NB4 (cell line): Measurements from ENCODE around the gene NEUROG1.

Experiments used
- CTCF ChIP-seq: IDR thresholded peaks from one replicate; pipeline ENCODE4 v1.5.1; 2012; ENCODE audit warnings: low read depth, low read length
- POLR2A ChIP-seq: IDR thresholded peaks from 2 replicates; pipeline ENCODE4 v1.6.1; 2011; ENCODE audit warnings: mild to moderate bottlenecking; ENCODE audit not compliant: insufficient read length; ENCODE audit errors: extremely low read depth

- TF ChIP-seq CTCF (no peak), POLR2A (no peak)
Measured at GRCh38 chr5:135503871-135504270, 31.9 kb downstream of the NEUROG1 start.
